ENCODE measurements around the gene RIN2.

RIN2 gene

GRCh38 chr20:19714579-19714840, 43.5 kb upstream of the RIN2 start:
- DNase-seq (ENCODE audit: extremely low read depth, low read depth) = no peak
- TF ChIP-seq CTCF (IDR thresholded peaks at IDR 0.05; ENCODE audit: low read depth, low read length) = no peak

GRCh38 chr20:19715986-19716385, 42.1 kb upstream of the RIN2 start:
- no peak for TF ChIP-seq CTCF (IDR thresholded peaks at IDR 0.05; ENCODE audit: low read depth, low read length)
- no peak for DNase-seq (ENCODE audit: extremely low read depth, low read depth)

GRCh38 chr20:19718880-19719279, 39.2 kb upstream of the RIN2 start:
- no peak for DNase-seq (ENCODE audit: extremely low read depth, low read depth)
- TF ChIP-seq CTCF (IDR thresholded peaks at IDR 0.05; ENCODE audit: low read depth, low read length) = no peak

- DNase-seq (ENCODE audit: extremely low read depth, low read depth) = no peak
- no peak for TF ChIP-seq CTCF (IDR thresholded peaks at IDR 0.05; ENCODE audit: low read depth, low read length)
Observed at GRCh38 chr20:19720991-19721390, 37.1 kb upstream of the RIN2 start.

- TF ChIP-seq CTCF (IDR thresholded peaks at IDR 0.05; ENCODE audit: low read depth, low read length) = no peak
- DNase-seq (ENCODE audit: extremely low read depth, low read depth) = no peak
Observed at GRCh38 chr20:19723051-19723450, 35.0 kb upstream of the RIN2 start.

- no peak for DNase-seq (ENCODE audit: extremely low read depth, low read depth)
- no peak for TF ChIP-seq CTCF (IDR thresholded peaks at IDR 0.05; ENCODE audit: low read depth, low read length)
Observed at GRCh38 chr20:19723813-19724430, 34.1 kb upstream of the RIN2 start.

GRCh38 chr20:19725373-19725772, 32.7 kb upstream of the RIN2 start:
- TF ChIP-seq CTCF (IDR thresholded peaks at IDR 0.05; ENCODE audit: low read depth, low read length) = no peak
- no peak for DNase-seq (ENCODE audit: extremely low read depth, low read depth)
